ENCODE data around the gene NOX5. TPM values are rescaled to one million over a fixed set of nuclear protein-coding genes. Genes with fewer than 3 reads are reported as not detected.

Gene NOX5
- total and polyA plus RNA-seq, 4 donors: under 0.01 to 0.08 (median 0.01) TPM

- TF ChIP-seq HNF4G (IDR thresholded peaks at IDR 0.05) (no peak), RXRA (IDR thresholded peaks at IDR 0.05) (no peak), YY1 (IDR thresholded peaks at IDR 0.05) (no peak), HNF4A (conservative IDR thresholded peaks at IDR 0.05) (no peak), ZBTB33 (IDR thresholded peaks at IDR 0.05) (no peak), NR2F2 (IDR thresholded peaks at IDR 0.05) (no peak), GABPA (IDR thresholded peaks at IDR 0.05 in 1 of 2, conservative IDR thresholded peaks at IDR 0.05 in 1 of 2) (no peak)
Measured at GRCh38 chr15:69013726-69014406, 629 bp upstream of the NOX5 start (continued).

- DNase-seq (ENCODE audit: low spot score): no peak
- Histone ChIP-seq H3K4me3 (ENCODE audit: low read depth in 1 of 3, low read length in 3 of 3) (no peak overlapping the region), H3K9me3 (ENCODE audit: control insufficient read depth in 4 of 4, low read length in 3 of 4) (no peaks in the 10 kb centered on the region), H3K4me1 (ENCODE audit: control insufficient read depth in 4 of 4, insufficient read depth in 4 of 4, low read length in 3 of 4) (no peaks in the 10 kb centered on the region), H3K27me3 (ENCODE audit: control insufficient read depth in 4 of 4, insufficient read depth in 4 of 4, low read length in 3 of 4) (no peaks in the 10 kb centered on the region), H3K36me3 (ENCODE audit: control insufficient read depth in 4 of 4, insufficient read depth in 3 of 4, low read depth in 1 of 4, low read length in 3 of 4) (no peaks in the 10 kb centered on the region), H3K9ac (ENCODE audit: low read depth in 1 of 2, low read length in 2 of 2) (no peak overlapping the region), H3K27ac (ENCODE audit: low read depth in 1 of 2, low read length in 2 of 2) (no peak overlapping the region)
- TF ChIP-seq, protein P1, sequence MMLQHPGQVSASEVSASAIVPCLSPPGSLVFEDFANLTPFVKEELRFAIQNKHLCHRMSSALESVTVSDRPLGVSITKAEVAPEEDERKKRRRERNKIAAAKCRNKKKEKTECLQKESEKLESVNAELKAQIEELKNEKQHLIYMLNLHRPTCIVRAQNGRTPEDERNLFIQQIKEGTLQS (IDR thresholded peaks at IDR 0.05): no peak
- TF ChIP-seq MAX (IDR thresholded peaks at IDR 0.05) (no peak), FOXA2 (IDR thresholded peaks at IDR 0.05) (no peak), ZBTB33 (IDR thresholded peaks at IDR 0.05) (no peak), RXRA (IDR thresholded peaks at IDR 0.05) (no peak), RAD21 (IDR thresholded peaks at IDR 0.05) (no peak), HNF4G (IDR thresholded peaks at IDR 0.05) (no peak), JUND (IDR thresholded peaks at IDR 0.05) (no peak), EGR1 (IDR thresholded peaks at IDR 0.05; ENCODE audit: low read depth in 2 of 2) (no peak), FOXA1 (IDR thresholded peaks at IDR 0.05) (no peak), YY1 (IDR thresholded peaks at IDR 0.05) (no peak)
- TF ChIP-seq, protein P2, sequence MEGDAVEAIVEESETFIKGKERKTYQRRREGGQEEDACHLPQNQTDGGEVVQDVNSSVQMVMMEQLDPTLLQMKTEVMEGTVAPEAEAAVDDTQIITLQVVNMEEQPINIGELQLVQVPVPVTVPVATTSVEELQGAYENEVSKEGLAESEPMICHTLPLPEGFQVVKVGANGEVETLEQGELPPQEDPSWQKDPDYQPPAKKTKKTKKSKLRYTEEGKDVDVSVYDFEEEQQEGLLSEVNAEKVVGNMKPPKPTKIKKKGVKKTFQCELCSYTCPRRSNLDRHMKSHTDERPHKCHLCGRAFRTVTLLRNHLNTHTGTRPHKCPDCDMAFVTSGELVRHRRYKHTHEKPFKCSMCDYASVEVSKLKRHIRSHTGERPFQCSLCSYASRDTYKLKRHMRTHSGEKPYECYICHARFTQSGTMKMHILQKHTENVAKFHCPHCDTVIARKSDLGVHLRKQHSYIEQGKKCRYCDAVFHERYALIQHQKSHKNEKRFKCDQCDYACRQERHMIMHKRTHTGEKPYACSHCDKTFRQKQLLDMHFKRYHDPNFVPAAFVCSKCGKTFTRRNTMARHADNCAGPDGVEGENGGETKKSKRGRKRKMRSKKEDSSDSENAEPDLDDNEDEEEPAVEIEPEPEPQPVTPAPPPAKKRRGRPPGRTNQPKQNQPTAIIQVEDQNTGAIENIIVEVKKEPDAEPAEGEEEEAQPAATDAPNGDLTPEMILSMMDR (IDR thresholded peaks at IDR 0.05; ENCODE audit: low read depth, low read length, missing input control): no peak
- WGBS: 83% methylated on average over 7 of the region's 7 CpGs
Measured at GRCh38 chr15:69015591-69015990, 1.1 kb downstream of the NOX5 start.

All from liver (tissue), 9 donors.